Activated CD4-positive, alpha-beta memory T cell treated with anti-CD3 and anti-CD28 coated beads, Interleukin-2, amount 10 ng/mL, durations not matched to agents 7 days and 5 days (primary cell): Measurements from ENCODE around the gene ABCG2. TPM values are rescaled to one million over a fixed set of nuclear protein-coding genes. Genes with fewer than 3 reads are reported as not detected.

Source experiments
- CTCF ChIA-PET: fragments of 350-600 bp; sonication (Branson Sonifier 250); formaldehyde crosslinking; loops from one replicate; lab custom pipeline; 2021; ENCODE audit warnings: antibody characterized with exemption, inconsistent platforms; lab: Charles Lee
- POLR2A ChIA-PET: fragments of 350-600 bp; sonication (Branson Sonifier 250); formaldehyde crosslinking; loops from one replicate; lab custom pipeline; 2021; ENCODE audit warnings: antibody characterized with exemption; lab: Charles Lee
- DNase-seq: peaks from one replicate; pipeline ENCODE4 v3.0.0-alpha.2; 2020
- H3K27ac Mint-ChIP-seq: one replicate; pipeline ENCODE4 v1.8.0; 2021; ENCODE audit warnings: mild to moderate bottlenecking, mixed read lengths
- H3K27me3 Mint-ChIP-seq: one replicate; pipeline ENCODE4 v1.8.0; 2021; ENCODE audit warnings: mixed read lengths
- H3K36me3 Mint-ChIP-seq: one replicate; pipeline ENCODE4 v1.8.0; 2021; ENCODE audit warnings: low read depth, mixed read lengths
- H3K4me1 Mint-ChIP-seq: one replicate; pipeline ENCODE4 v1.8.0; 2021; ENCODE audit warnings: mixed read lengths
- H3K4me3 Mint-ChIP-seq: one replicate; pipeline ENCODE4 v1.8.0; 2021; ENCODE audit warnings: mild to moderate bottlenecking, mixed read lengths
- H3K9me3 Mint-ChIP-seq: one replicate; pipeline ENCODE4 v1.8.0; 2021; ENCODE audit warnings: mixed read lengths
- total RNA-seq, 2 experiments: library from RNA; stranded (reverse); gene quantifications; one replicate each; pipeline ENCODE4 v1.2.3, GENCODE V29; 2021

The ABCG2 gene
- 1 to 10 TPM; 1.0 to 1.2 TPM for total RNA-seq

DNA sequence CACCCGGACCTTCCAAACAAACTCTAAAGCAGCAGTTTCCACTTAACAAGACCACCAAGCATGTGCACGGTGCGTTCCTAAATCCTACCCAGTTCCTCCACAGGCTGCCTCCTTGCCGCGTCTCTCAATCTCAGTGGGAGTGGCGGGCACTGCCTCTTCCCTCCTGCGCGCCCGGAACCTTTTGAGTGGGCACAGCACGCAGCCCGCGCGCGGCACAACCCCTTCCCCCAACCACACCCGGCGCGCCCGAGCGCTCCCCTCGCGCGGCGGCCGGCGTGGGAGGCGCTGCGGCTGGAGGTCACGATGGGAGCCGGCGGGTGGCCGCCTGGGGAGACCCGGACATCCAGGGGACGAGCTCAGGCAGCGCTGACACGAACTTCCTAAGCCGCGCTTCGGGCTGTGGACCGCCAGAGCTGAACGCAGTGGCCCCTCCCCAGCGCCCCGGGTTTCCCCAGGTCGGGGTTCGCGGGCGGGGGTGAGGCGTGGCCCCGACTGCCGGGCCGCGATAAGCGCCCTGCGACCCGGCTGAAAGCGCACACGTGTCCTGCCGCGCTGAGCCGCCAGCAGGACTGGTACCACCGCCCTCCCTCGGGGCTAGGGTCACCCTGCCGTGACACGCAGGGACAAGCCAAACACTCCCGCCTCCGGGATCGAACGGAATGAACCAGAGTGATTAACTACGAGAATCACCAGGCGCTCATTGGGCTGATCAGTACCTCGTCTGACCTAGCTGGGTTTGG lies at the start of gene ABCG2:
ABCG2 (minus strand) TSS at position 151 of the 740 bp plus-strand sequence. CDS start 18,644 bp downstream, outside the sequence.
- no peaks in the 10 kb centered on the region for H3K36me3 Mint-ChIP-seq
- peak within 1 kb of the TSS; percentile 69 for H3K4me3 Mint-ChIP-seq
- CTCF ChIA-PET, result no interaction called here
- H3K9me3 Mint-ChIP-seq, result peaks cover 5% of the 10 kb centered on the region
- DNase-seq, result peak; percentile 54
- POLR2A ChIA-PET, result interaction anchor here (1.1 kb wide), 1 partner anchor 125 kb away, joined by 4 read pairs; the partner anchor contains the start of gene PPM1K
- H3K27me3 Mint-ChIP-seq, result peaks cover 18% of the 10 kb centered on the region
- no peak within 1 kb of the TSS for H3K27ac Mint-ChIP-seq
- H3K4me1 Mint-ChIP-seq, result peaks cover 14% of the 10 kb centered on the region

DNA sequence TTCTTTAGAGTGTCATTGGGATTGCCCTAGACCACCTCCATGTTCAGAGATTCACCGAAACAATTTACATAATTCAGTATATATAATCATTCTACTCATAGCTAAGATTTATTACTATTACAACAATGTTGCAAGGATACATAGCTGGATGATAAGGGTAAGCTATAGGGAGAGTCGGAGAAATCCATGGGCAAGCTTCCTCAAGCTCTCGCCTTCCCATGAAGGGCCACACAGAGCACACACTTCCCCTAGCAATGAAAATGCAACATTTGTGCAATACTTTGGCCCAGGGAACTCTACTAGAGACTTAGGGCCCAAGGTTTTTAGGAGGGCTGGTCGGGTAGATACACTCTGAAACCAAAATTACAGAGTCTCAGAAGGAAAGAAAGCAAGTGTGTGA lies 49.7 kb upstream of the ABCG2 start:
- H3K36me3 Mint-ChIP-seq, result no peaks in the 10 kb centered on the region
- DNase-seq, result no peak
- ChIA-PET POLR2A (no interaction called here), CTCF (interaction anchor here (0.9 to 1.7 kb wide), 3 partner anchors 11 to 175 kb away, joined by 3 to 6 read pairs (median 5); no protein-coding TSS in a partner anchor)
- peaks cover 2% of the 10 kb centered on the region for H3K4me1 Mint-ChIP-seq
- H3K4me3 Mint-ChIP-seq, result no peak overlapping the region
- no peak overlapping the region for H3K27ac Mint-ChIP-seq
- peaks cover 11% of the 10 kb centered on the region for H3K27me3 Mint-ChIP-seq
- H3K9me3 Mint-ChIP-seq, result no peaks in the 10 kb centered on the region

DNA sequence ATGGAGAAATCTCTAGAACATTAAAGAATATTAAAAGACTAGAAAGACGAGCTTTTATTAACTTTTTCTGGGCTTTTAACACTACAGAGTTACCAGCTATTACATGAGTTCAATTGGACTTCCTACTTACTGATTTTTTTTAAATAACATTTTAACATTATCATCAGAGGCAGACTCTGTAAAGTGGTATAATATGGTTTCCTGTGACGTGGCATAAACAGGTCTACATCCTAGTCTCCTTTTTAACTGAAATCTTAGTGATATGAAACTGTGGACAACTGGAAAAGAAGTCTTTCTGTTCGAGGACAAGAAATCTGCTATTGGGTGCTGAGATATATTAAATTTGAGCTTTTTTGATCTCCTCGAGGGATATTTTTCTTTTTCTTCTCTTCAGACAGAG lies 48.7 kb upstream of the ABCG2 start:
- ChIA-PET CTCF (interaction anchor here (0.6 to 1.7 kb wide), 4 partner anchors 12 to 308 kb away, joined by 3 to 6 read pairs (median 3); no protein-coding TSS in a partner anchor), POLR2A (no interaction called here)
- H3K27ac Mint-ChIP-seq, result no peak overlapping the region
- H3K4me3 Mint-ChIP-seq, result no peak overlapping the region
- no peaks in the 10 kb centered on the region for H3K9me3 Mint-ChIP-seq
- H3K36me3 Mint-ChIP-seq, result no peaks in the 10 kb centered on the region
- peaks cover 8% of the 10 kb centered on the region for H3K27me3 Mint-ChIP-seq
- DNase-seq, result no peak
- peaks cover 2% of the 10 kb centered on the region for H3K4me1 Mint-ChIP-seq

DNA sequence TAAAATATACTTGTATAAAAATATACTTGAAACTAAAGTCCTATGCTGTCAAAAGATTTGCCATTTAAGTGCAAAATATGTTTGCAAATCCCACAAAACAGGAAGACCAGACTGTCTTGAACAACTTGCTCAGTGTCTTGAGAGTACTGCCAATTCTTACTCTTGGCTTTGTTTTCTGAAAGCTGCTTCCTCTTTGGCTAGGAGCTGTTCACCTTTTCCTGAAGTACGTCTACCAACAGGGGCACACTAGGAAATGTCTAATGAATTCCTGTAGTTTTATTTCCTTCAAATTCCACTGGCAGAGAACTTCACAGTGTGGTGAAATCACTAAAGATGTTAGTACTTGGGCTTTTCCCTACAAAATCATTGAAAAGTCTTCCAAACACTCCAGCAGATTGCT lies 46.4 kb upstream of the ABCG2 start:
- Mint-ChIP-seq H3K9me3 (no peaks in the 10 kb centered on the region), H3K36me3 (no peaks in the 10 kb centered on the region), H3K4me1 (no peaks in the 10 kb centered on the region), H3K27ac (no peak overlapping the region), H3K27me3 (peaks cover 9% of the 10 kb centered on the region), H3K4me3 (no peak overlapping the region)
- no peak for DNase-seq
- CTCF ChIA-PET, result no interaction called here
- POLR2A ChIA-PET, result no interaction called here

DNA sequence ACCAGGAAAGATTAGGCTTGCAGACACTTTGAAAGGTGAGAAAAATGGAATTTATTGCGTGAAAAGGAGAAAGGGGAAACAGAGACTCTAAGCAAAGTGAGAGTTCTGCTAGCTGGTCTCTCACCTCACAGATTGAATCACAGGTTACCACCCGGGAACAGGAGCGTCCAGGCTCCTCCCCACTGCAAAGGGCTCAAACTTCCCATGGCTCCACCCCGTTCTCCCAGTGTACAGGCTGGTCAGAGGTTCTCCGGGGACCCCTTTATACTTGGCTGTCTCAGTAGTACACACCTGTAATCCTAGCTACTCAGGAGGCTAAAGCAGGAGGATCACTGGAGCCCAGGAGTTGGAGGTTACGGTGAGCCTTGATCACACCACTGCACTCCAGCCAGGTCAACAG lies 44.0 kb upstream of the ABCG2 start:
- DNase-seq, result no peak
- H3K4me3 Mint-ChIP-seq, result no peak overlapping the region
- H3K36me3 Mint-ChIP-seq, result no peaks in the 10 kb centered on the region
- CTCF ChIA-PET, result no interaction called here
- no peak overlapping the region for H3K27ac Mint-ChIP-seq
- POLR2A ChIA-PET, result interaction anchor here (0.6 kb wide), 1 partner anchor 26 kb away, joined by 3 read pairs; no protein-coding TSS in a partner anchor
- H3K9me3 Mint-ChIP-seq, result no peaks in the 10 kb centered on the region
- H3K27me3 Mint-ChIP-seq, result peaks cover 9% of the 10 kb centered on the region
- H3K4me1 Mint-ChIP-seq, result no peaks in the 10 kb centered on the region

GRCh38 chr4:88200186-88200585 lies 41.7 kb upstream of the ABCG2 start:
- CTCF ChIA-PET, result no interaction called here
- Mint-ChIP-seq H3K27ac (no peak overlapping the region), H3K36me3 (no peaks in the 10 kb centered on the region)

DNA sequence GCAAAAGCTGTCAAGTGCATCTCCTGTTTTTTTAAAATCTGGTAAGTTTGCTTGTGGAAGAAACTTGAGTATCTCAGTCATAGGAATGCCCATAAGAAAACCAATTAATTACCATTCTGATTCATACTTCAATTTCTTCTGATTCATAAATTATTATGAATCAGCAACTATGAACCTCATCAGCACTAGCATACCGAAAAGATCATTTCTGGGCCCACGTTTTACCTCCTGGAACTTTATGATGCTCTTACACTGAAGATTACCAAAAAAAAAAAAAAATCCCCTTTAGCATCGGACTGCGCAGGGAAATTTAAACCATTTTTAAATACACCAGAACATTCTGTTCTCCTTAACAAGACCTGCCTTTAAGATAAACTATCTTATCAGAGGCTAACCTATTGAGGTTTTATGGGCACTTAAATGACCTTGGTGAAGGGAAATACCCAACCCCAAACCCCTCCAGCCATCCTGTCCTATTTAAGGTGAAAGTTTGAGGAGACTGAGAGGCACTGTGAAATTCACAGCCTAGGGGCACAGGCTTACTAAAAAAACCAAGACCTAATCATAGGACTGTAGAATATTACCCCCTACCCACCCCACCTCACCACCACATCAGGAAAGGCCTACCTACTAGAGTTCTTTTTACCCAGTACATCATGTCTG lies 38.2 kb upstream of the ABCG2 start:
- Mint-ChIP-seq H3K36me3 (no peaks in the 10 kb centered on the region), H3K27me3 (peaks cover 1% of the 10 kb centered on the region), H3K4me3 (no peak overlapping the region), H3K27ac (no peak overlapping the region), H3K9me3 (no peaks in the 10 kb centered on the region), H3K4me1 (peaks cover 8% of the 10 kb centered on the region)
- ChIA-PET CTCF (interaction anchor here (0.7 kb wide), 1 partner anchor 211 kb away, joined by 4 read pairs; no protein-coding TSS in a partner anchor), POLR2A (no interaction called here)
- DNase-seq, result no peak

More at GRCh38 chr4:88200186-88200585, 41.7 kb upstream of the ABCG2 start:
- peaks cover 6% of the 10 kb centered on the region for H3K27me3 Mint-ChIP-seq
- POLR2A ChIA-PET, result no interaction called here
- no peak for DNase-seq
- H3K4me1 Mint-ChIP-seq, result peaks cover 8% of the 10 kb centered on the region
- H3K4me3 Mint-ChIP-seq, result no peak overlapping the region
- H3K9me3 Mint-ChIP-seq, result no peaks in the 10 kb centered on the region

- peaks cover 1% of the 10 kb centered on the region for H3K27me3 Mint-ChIP-seq
- DNase-seq, result no peak
- H3K27ac Mint-ChIP-seq, result no peak overlapping the region
- no peaks in the 10 kb centered on the region for H3K36me3 Mint-ChIP-seq
- POLR2A ChIA-PET, result no interaction called here
- H3K9me3 Mint-ChIP-seq, result no peaks in the 10 kb centered on the region
- peaks cover 8% of the 10 kb centered on the region for H3K4me1 Mint-ChIP-seq
- CTCF ChIA-PET, result no interaction called here
- no peak overlapping the region for H3K4me3 Mint-ChIP-seq
These were observed 37.5 kb upstream of the ABCG2 start for GRCh38 chr4:88196013-88196365.

GRCh38 chr4:88195328-88196012 lies 37.0 kb upstream of the ABCG2 start:
- CTCF ChIA-PET, result interaction anchor here (1.0 kb wide), 1 partner anchor 223 kb away, joined by 3 read pairs; no protein-coding TSS in a partner anchor
- Mint-ChIP-seq H3K4me3 (no peak overlapping the region), H3K36me3 (no peaks in the 10 kb centered on the region), H3K27ac (no peak overlapping the region), H3K4me1 (peaks cover 8% of the 10 kb centered on the region), H3K27me3 (peaks cover 1% of the 10 kb centered on the region), H3K9me3 (no peaks in the 10 kb centered on the region)
- POLR2A ChIA-PET, result no interaction called here
- DNase-seq, result no peak

- DNase-seq, result no peak
- no peaks in the 10 kb centered on the region for H3K36me3 Mint-ChIP-seq
- ChIA-PET POLR2A (no interaction called here), CTCF (interaction anchor here (1.4 kb wide), 1 partner anchor 19 kb away, joined by 4 read pairs; no protein-coding TSS in a partner anchor)
- no peak overlapping the region for H3K4me3 Mint-ChIP-seq
- no peaks in the 10 kb centered on the region for H3K9me3 Mint-ChIP-seq
- peaks cover 14% of the 10 kb centered on the region for H3K4me1 Mint-ChIP-seq
- H3K27me3 Mint-ChIP-seq, result no peaks in the 10 kb centered on the region
- H3K27ac Mint-ChIP-seq, result no peak overlapping the region
These were observed 33.0 kb upstream of the ABCG2 start for GRCh38 chr4:88191404-88191803.

DNA sequence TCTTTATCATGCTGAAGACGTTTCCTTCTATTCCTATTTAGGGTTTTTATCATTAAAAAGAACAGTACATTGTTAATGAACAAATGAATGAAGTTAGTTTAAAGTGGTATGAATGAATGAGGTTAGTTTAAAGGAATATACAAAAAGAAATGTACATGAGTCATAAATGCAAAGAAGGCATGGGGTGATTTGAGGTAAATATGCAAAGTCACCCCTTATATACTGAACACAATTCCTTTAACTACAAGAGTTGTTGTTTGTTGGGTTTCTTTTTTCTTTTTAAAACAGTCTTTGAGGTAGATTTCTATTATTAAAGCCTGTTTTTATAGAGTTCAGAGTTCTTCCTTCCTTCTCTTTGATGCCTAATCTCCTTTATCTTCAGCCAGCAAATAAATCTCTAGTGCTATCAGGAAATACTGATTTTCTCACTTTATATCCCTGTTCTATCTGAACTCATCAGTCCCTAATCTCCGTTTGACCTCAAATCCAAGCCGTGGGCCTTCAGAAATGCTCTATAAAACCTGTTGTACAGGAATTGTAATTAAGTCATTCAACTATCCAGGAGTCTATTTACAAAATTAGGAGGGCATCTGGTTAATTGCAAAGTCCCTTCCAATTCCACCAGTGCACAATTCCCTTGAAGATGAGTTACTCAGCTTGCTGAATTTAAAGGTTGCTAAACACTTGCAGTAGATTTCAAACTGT lies 31.6 kb upstream of the ABCG2 start:
- peaks cover 8% of the 10 kb centered on the region for H3K4me1 Mint-ChIP-seq
- POLR2A ChIA-PET, result no interaction called here
- H3K4me3 Mint-ChIP-seq, result no peak overlapping the region
- no peaks in the 10 kb centered on the region for H3K36me3 Mint-ChIP-seq
- no peaks in the 10 kb centered on the region for H3K9me3 Mint-ChIP-seq
- H3K27ac Mint-ChIP-seq, result no peak overlapping the region
- peaks cover 3% of the 10 kb centered on the region for H3K27me3 Mint-ChIP-seq
- CTCF ChIA-PET, result no interaction called here
- no peak for DNase-seq

GRCh38 chr4:88189418-88189738 lies 30.9 kb upstream of the ABCG2 start:
- H3K27me3 Mint-ChIP-seq, result peaks cover 5% of the 10 kb centered on the region
- H3K4me1 Mint-ChIP-seq, result peaks cover 8% of the 10 kb centered on the region
- ChIA-PET POLR2A (no interaction called here), CTCF (no interaction called here)
- DNase-seq, result no peak
- no peak overlapping the region for H3K4me3 Mint-ChIP-seq
- H3K27ac Mint-ChIP-seq, result no peak overlapping the region
- no peaks in the 10 kb centered on the region for H3K9me3 Mint-ChIP-seq
- no peaks in the 10 kb centered on the region for H3K36me3 Mint-ChIP-seq
